ENCODE results near the gene DNTTIP2. TPM values are rescaled to one million over a fixed set of nuclear protein-coding genes. Genes with fewer than 3 reads are reported as not detected.

DNTTIP2 gene
- total and polyA plus RNA-seq, 2 donors (not counting 3 experiments of a cell fraction or from before 2014, with no cell fraction given): 8.0 to 53.7 TPM

DNA sequence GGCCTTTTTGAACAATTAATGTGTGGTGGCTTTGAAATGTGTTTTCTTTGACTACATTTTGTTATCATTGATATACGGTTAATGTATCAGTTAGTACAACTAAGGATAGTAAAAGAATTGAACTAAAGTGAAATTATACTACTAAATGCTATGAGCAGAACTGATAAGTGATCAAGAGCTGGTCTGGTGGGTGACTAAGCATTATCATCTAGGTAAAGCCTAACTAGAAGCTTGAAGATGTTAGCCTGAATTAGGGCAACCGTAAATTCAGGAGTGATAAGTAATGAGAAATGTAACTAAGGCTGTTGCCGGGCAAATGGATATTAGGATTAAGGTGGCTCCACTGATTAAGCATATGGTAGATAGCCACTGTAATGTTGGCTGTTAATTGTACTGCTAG, 46.2 kb upstream of the DNTTIP2 start:
- no peak for TF ChIP-seq JUN (IDR thresholded peaks at IDR 0.05; ENCODE audit: borderline replicate concordance, insufficient read depth, insufficient read length, low read depth)
- no peak for TF ChIP-seq POLR2A (IDR thresholded peaks at IDR 0.05; ENCODE audit: low read depth, low read length)
- no peak for TF ChIP-seq MYC (IDR thresholded peaks at IDR 0.05; ENCODE audit: low read depth, low read length)
- no peak for TF ChIP-seq EZH2 (IDR thresholded peaks at IDR 0.05; ENCODE audit: borderline replicate concordance, low read depth, low read length, severe bottlenecking)
- TF ChIP-seq GATA2 (IDR thresholded peaks at IDR 0.05; ENCODE audit: insufficient read depth, insufficient read length, low read depth, low read length): no peak
- TF ChIP-seq FOS (IDR thresholded peaks at IDR 0.05; ENCODE audit: borderline replicate concordance, insufficient read depth, low read length): no peak
- TF ChIP-seq, protein P1, sequence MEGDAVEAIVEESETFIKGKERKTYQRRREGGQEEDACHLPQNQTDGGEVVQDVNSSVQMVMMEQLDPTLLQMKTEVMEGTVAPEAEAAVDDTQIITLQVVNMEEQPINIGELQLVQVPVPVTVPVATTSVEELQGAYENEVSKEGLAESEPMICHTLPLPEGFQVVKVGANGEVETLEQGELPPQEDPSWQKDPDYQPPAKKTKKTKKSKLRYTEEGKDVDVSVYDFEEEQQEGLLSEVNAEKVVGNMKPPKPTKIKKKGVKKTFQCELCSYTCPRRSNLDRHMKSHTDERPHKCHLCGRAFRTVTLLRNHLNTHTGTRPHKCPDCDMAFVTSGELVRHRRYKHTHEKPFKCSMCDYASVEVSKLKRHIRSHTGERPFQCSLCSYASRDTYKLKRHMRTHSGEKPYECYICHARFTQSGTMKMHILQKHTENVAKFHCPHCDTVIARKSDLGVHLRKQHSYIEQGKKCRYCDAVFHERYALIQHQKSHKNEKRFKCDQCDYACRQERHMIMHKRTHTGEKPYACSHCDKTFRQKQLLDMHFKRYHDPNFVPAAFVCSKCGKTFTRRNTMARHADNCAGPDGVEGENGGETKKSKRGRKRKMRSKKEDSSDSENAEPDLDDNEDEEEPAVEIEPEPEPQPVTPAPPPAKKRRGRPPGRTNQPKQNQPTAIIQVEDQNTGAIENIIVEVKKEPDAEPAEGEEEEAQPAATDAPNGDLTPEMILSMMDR (IDR thresholded peaks at IDR 0.05; ENCODE audit: extremely low read depth in 1 of 2, insufficient read depth in 1 of 2, low read depth in 1 of 2, low read length in 2 of 2): no peak
- TF ChIP-seq MAX (IDR thresholded peaks at IDR 0.05; ENCODE audit: insufficient read depth, insufficient read length): no peak
- TF ChIP-seq POLR2AphosphoS5 (IDR thresholded peaks at IDR 0.05; ENCODE audit: insufficient read depth, low read depth, low read length): no peak
- BruUV-seq (replicated peaks): no TSS peak
- dilution Hi-C loops (cut with MboI; ENCODE audit: extremely low pct_ligation_motif_present, low sequenced_read_pairs): no loop called here
- Histone ChIP-seq H3K4me2 (ENCODE audit: insufficient read depth, low read length) (no peak overlapping the region), H3K4me1 (ENCODE audit: control insufficient read depth, extremely low read depth, insufficient read depth, low read length) (no peaks in the 10 kb centered on the region), H3K27me3 (ENCODE audit: control insufficient read depth in 2 of 2, insufficient read depth in 2 of 2, low read length in 2 of 2) (peaks cover 0 to 3% of the 10 kb centered on the region in 2 experiments), H4K20me1 (replicated peaks; ENCODE audit: control insufficient read depth, extremely low read depth, insufficient read depth, low read length) (no peaks in the 10 kb centered on the region), H3K9ac (replicated peaks; ENCODE audit: extremely low read depth, insufficient read depth, low read length) (no peak overlapping the region), H3K9me1 (replicated peaks; ENCODE audit: control insufficient read depth, extremely low read depth, insufficient read depth, low read length) (no peaks in the 10 kb centered on the region), H3K27ac (ENCODE audit: insufficient read depth, low read depth, low read length) (no peak overlapping the region), H3K9me3 (replicated peaks; ENCODE audit: control insufficient read depth, insufficient read depth, low read length) (no peaks in the 10 kb centered on the region), H2AFZ (ENCODE audit: low read depth, low read length) (no peak overlapping the region), H3K4me3 (replicated peaks in 1 of 3; ENCODE audit: insufficient read depth in 1 of 3, low read depth in 1 of 3, low read length in 3 of 3) (no peak overlapping the region), H3K79me2 (ENCODE audit: control insufficient read depth, insufficient read depth, low read length) (no peaks in the 10 kb centered on the region), H3K36me3 (ENCODE audit: control insufficient read depth in 2 of 2, extremely low read depth in 1 of 2, insufficient read depth in 2 of 2, low read length in 2 of 2) (no peaks in the 10 kb centered on the region)
- ChIA-PET POLR2A (no interaction called here), CTCF (no interaction called here)
- DNase-seq (ENCODE audit: low read depth, low spot score) (no peak), FAIRE-seq (no peak)
- intact Hi-C loops (cut with micrococcal nuclease): no loop called here
